WTC11 (cell line): ENCODE data around the gene SORCS1. TPM values are rescaled to one million over a fixed set of nuclear protein-coding genes. Genes with fewer than 3 reads are reported as not detected.

Experiments
- ATAC-seq: fragments of 200-7000 bp; cut with Tn5 transposase; 2 replicates; pipeline ENCODE4 v1.10.0; 2021; ENCODE audit warnings: mild to moderate bottlenecking, moderate library complexity
- CTCF ChIA-PET: fragments of 300-600 bp; sonication (Branson Sonifier 250); formaldehyde crosslinking; loops from one replicate; lab custom pipeline; 2021; ENCODE audit warnings: antibody characterized with exemption; lab: Charles Lee
- POLR2A ChIA-PET: fragments of 350-600 bp; sonication (Branson Sonifier 250); formaldehyde crosslinking; loops from one replicate; lab custom pipeline; 2021; ENCODE audit warnings: antibody characterized with exemption; lab: Charles Lee
- DNase-seq: peaks from one replicate; pipeline ENCODE4 v3.0.0; 2021; ENCODE audit warnings: low spot score
- H3K27ac Mint-ChIP-seq: 2 replicates; pipeline ENCODE4 v1.8.0; 2021; ENCODE audit warnings: mixed read lengths
- H3K27me3 Mint-ChIP-seq: 2 replicates; pipeline ENCODE4 v1.8.0; 2021; ENCODE audit warnings: low read depth, mild to moderate bottlenecking, moderate library complexity, mixed read lengths
- H3K36me3 Mint-ChIP-seq: 2 replicates; pipeline ENCODE4 v1.8.0; 2021; ENCODE audit warnings: mixed read lengths
- H3K4me1 Mint-ChIP-seq: 2 replicates; pipeline ENCODE4 v1.8.0; 2022; ENCODE audit warnings: mixed read lengths
- H3K4me3 Mint-ChIP-seq: 2 replicates; pipeline ENCODE4 v1.8.0; 2021; ENCODE audit warnings: mild to moderate bottlenecking, moderate library complexity, mixed read lengths
- H3K9me3 Mint-ChIP-seq: 2 replicates; pipeline ENCODE4 v1.8.0; 2021; ENCODE audit warnings: mixed read lengths
- ATF3 ChIP-seq: sonication (generic); formaldehyde crosslinking; conservative IDR thresholded peaks from 2 replicates; pipeline ENCODE4 v1.8.1; 2022; ENCODE audit warnings: mild to moderate bottlenecking, missing genetic modification reagents
- CBFB ChIP-seq: sonication (generic); formaldehyde crosslinking; IDR thresholded peaks from 2 replicates; pipeline ENCODE4 v1.8.1; 2022; ENCODE audit warnings: mild to moderate bottlenecking, low read depth, missing genetic modification reagents
- CTCF ChIP-seq: fragments of 200-600 bp; IDR thresholded peaks from 2 replicates; pipeline ENCODE4 v1.8.0; 2022; ENCODE audit warnings: antibody characterized with exemption
- ERG ChIP-seq: fragments of 250-450 bp; sonication (Bioruptor Pico); IDR thresholded peaks from 2 replicates; pipeline ENCODE4 v1.8.0; 2021; ENCODE audit warnings: mild to moderate bottlenecking
- GRHL2 ChIP-seq: fragments of 250-450 bp; sonication (Bioruptor Pico); IDR thresholded peaks from 2 replicates; pipeline ENCODE4 v1.8.0; 2022; ENCODE audit warnings: mild to moderate bottlenecking, moderate library complexity; ENCODE audit not compliant: insufficient replicate concordance, severe bottlenecking
- JAZF1 ChIP-seq: fragments of 250-450 bp; sonication (Bioruptor Pico); IDR thresholded peaks from 2 replicates; pipeline ENCODE4 v1.9.0; 2021; ENCODE audit warnings: moderate library complexity, mild to moderate bottlenecking, inconsistent platforms
- NR2C2 ChIP-seq: sonication (generic); formaldehyde crosslinking; IDR thresholded peaks from 2 replicates; pipeline ENCODE4 v1.8.0; 2022; ENCODE audit warnings: mild to moderate bottlenecking, missing genetic modification reagents
- RELA ChIP-seq: sonication (generic); formaldehyde crosslinking; IDR thresholded peaks from 2 replicates; pipeline ENCODE4 v1.8.1; 2022; ENCODE audit warnings: missing genetic modification reagents, mild to moderate bottlenecking, borderline replicate concordance
- RORB ChIP-seq: fragments of 250-450 bp; sonication (Bioruptor Pico); IDR thresholded peaks from 2 replicates; pipeline ENCODE4 v1.9.0; 2021; ENCODE audit warnings: mild to moderate bottlenecking
- ZBTB21 ChIP-seq: sonication (generic); formaldehyde crosslinking; IDR thresholded peaks from 2 replicates; pipeline ENCODE4 v1.8.1; 2023; ENCODE audit warnings: mild to moderate bottlenecking, missing genetic modification reagents, borderline replicate concordance
- ZNF138 ChIP-seq: sonication (generic); formaldehyde crosslinking; conservative IDR thresholded peaks from 2 replicates; pipeline ENCODE4 v1.8.1; 2022; ENCODE audit warnings: mild to moderate bottlenecking, moderate library complexity, missing genetic modification reagents
- ZNF281 ChIP-seq: sonication (generic); formaldehyde crosslinking; IDR thresholded peaks from 2 replicates; pipeline ENCODE4 v1.8.0; 2023; ENCODE audit warnings: mild to moderate bottlenecking, missing genetic modification reagents
- total RNA-seq: library from RNA; stranded (reverse); gene quantifications from 3 replicates; pipeline ENCODE4 v1.2.3, GENCODE V29; 2021
- TF ChIP-seq, protein P1 (sequence below): sonication (generic); formaldehyde crosslinking; IDR thresholded peaks from 2 replicates; pipeline ENCODE4 v1.8.0; 2022; ENCODE audit warnings: missing genetic modification reagents
- TF ChIP-seq, protein P2 (sequence below): sonication (generic); formaldehyde crosslinking; IDR thresholded peaks from 2 replicates; pipeline ENCODE4 v1.8.1; 2022; ENCODE audit warnings: low read depth, missing genetic modification reagents, borderline replicate concordance
- TF ChIP-seq, protein P3 (sequence below): fragments of 250-450 bp; sonication (Bioruptor Pico); IDR thresholded peaks from 2 replicates; pipeline ENCODE4 v1.9.0; 2021; ENCODE audit warnings: mild to moderate bottlenecking

SORCS1 gene
- total RNA-seq, 1 experiment from 2014 or later: 3.3 TPM

DNA sequence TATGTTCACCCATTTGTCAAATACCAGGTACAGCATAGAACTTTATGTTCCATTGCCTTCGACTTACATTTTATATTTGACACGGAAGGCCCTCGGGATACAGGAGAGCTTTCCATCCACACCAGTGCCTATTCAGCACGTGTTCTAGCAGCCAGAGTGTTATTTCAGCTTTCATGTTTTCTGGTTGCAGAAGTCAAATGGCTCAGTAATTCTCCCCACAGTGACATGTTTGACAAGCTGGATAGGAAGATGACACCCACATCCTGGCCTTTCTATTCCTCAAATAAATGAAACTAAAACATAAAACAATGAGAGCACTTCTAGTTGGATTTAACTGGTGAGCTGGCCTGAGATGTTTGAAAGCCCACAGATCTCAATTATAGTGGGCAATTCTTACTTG, 173.4 kb downstream of the SORCS1 start (continued):
- TF ChIP-seq ZNF281 (CRISPR knock-in tag): no peak

GRCh38 chr10:106987362-106987761, 177.1 kb downstream of the SORCS1 start:
- Mint-ChIP-seq H3K9me3 (no peaks in the 10 kb centered on the region), H3K36me3 (no peaks in the 10 kb centered on the region), H3K27me3 (no peaks in the 10 kb centered on the region; the same call in 1 of the 2 replicates), H3K4me1 (peaks cover 3% of the 10 kb centered on the region; the same call in 1 of the 2 replicates), H3K27ac (no peak overlapping the region), H3K4me3 (no peak overlapping the region)
- DNase-seq (no peak), ATAC-seq (no peak)
- CTCF ChIA-PET: no interaction called here
- POLR2A ChIA-PET: no interaction called here
- no peak for TF ChIP-seq RORB (CRISPR knock-in tag)
- TF ChIP-seq, protein P1, sequence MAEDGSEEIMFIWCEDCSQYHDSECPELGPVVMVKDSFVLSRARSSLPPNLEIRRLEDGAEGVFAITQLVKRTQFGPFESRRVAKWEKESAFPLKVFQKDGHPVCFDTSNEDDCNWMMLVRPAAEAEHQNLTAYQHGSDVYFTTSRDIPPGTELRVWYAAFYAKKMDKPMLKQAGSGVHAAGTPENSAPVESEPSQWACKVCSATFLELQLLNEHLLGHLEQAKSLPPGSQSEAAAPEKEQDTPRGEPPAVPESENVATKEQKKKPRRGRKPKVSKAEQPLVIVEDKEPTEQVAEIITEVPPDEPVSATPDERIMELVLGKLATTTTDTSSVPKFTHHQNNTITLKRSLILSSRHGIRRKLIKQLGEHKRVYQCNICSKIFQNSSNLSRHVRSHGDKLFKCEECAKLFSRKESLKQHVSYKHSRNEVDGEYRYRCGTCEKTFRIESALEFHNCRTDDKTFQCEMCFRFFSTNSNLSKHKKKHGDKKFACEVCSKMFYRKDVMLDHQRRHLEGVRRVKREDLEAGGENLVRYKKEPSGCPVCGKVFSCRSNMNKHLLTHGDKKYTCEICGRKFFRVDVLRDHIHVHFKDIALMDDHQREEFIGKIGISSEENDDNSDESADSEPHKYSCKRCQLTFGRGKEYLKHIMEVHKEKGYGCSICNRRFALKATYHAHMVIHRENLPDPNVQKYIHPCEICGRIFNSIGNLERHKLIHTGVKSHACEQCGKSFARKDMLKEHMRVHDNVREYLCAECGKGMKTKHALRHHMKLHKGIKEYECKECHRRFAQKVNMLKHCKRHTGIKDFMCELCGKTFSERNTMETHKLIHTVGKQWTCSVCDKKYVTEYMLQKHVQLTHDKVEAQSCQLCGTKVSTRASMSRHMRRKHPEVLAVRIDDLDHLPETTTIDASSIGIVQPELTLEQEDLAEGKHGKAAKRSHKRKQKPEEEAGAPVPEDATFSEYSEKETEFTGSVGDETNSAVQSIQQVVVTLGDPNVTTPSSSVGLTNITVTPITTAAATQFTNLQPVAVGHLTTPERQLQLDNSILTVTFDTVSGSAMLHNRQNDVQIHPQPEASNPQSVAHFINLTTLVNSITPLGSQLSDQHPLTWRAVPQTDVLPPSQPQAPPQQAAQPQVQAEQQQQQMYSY (CRISPR knock-in tag): no peak
- no peak for TF ChIP-seq GRHL2
- no peak for TF ChIP-seq JAZF1 (CRISPR knock-in tag)
- TF ChIP-seq, protein P2, sequence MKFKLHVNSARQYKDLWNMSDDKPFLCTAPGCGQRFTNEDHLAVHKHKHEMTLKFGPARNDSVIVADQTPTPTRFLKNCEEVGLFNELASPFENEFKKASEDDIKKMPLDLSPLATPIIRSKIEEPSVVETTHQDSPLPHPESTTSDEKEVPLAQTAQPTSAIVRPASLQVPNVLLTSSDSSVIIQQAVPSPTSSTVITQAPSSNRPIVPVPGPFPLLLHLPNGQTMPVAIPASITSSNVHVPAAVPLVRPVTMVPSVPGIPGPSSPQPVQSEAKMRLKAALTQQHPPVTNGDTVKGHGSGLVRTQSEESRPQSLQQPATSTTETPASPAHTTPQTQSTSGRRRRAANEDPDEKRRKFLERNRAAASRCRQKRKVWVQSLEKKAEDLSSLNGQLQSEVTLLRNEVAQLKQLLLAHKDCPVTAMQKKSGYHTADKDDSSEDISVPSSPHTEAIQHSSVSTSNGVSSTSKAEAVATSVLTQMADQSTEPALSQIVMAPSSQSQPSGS (CRISPR knock-in tag): no peak
- TF ChIP-seq CTCF: no peak
- no peak for TF ChIP-seq ERG (CRISPR knock-in tag)
- no peak for TF ChIP-seq ZNF138 (CRISPR knock-in tag)
- no peak for TF ChIP-seq ATF3 (CRISPR knock-in tag)
- no peak for TF ChIP-seq CBFB (CRISPR knock-in tag)
- TF ChIP-seq NR2C2 (CRISPR knock-in tag): no peak
- TF ChIP-seq ZBTB21 (CRISPR knock-in tag): no peak
- TF ChIP-seq, protein P3, sequence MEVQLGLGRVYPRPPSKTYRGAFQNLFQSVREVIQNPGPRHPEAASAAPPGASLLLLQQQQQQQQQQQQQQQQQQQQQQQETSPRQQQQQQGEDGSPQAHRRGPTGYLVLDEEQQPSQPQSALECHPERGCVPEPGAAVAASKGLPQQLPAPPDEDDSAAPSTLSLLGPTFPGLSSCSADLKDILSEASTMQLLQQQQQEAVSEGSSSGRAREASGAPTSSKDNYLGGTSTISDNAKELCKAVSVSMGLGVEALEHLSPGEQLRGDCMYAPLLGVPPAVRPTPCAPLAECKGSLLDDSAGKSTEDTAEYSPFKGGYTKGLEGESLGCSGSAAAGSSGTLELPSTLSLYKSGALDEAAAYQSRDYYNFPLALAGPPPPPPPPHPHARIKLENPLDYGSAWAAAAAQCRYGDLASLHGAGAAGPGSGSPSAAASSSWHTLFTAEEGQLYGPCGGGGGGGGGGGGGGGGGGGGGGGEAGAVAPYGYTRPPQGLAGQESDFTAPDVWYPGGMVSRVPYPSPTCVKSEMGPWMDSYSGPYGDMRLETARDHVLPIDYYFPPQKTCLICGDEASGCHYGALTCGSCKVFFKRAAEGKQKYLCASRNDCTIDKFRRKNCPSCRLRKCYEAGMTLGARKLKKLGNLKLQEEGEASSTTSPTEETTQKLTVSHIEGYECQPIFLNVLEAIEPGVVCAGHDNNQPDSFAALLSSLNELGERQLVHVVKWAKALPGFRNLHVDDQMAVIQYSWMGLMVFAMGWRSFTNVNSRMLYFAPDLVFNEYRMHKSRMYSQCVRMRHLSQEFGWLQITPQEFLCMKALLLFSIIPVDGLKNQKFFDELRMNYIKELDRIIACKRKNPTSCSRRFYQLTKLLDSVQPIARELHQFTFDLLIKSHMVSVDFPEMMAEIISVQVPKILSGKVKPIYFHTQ (CRISPR knock-in tag): no peak
- no peak for TF ChIP-seq RELA (CRISPR knock-in tag)
